HEK293 (cell line): ENCODE results near the gene DIS3L.
A peak's percentile ranks its signal among the peaks of the same experiment; 100 is the strongest.

ENCODE experiments used
- ATF2 ChIP-seq: fragments of 450-650 bp; formaldehyde crosslinking; IDR thresholded peaks from 2 replicates; pipeline ENCODE4 v1.5.1; 2016; ENCODE audit warnings: missing biosample characterization, missing genetic modification characterization, low read depth
- GFI1B ChIP-seq: fragments of 450-650 bp; formaldehyde crosslinking; IDR thresholded peaks from 2 replicates; pipeline ENCODE4 v1.5.1; 2016; ENCODE audit warnings: missing biosample characterization, missing genetic modification characterization
- GLI2 ChIP-seq: fragments of 450-650 bp; formaldehyde crosslinking; IDR thresholded peaks from 2 replicates; pipeline ENCODE4; 2017; ENCODE audit warnings: missing biosample characterization, missing genetic modification characterization, low read depth, borderline replicate concordance
- GLIS2 ChIP-seq: fragments of 450-650 bp; formaldehyde crosslinking; IDR thresholded peaks from 2 replicates; pipeline ENCODE4 v1.5.1; 2016; ENCODE audit warnings: missing biosample characterization, missing genetic modification characterization
- HOXC10 ChIP-seq: sonication (generic); formaldehyde crosslinking; IDR thresholded peaks from 2 replicates; pipeline ENCODE4 v1.8.1; 2023; ENCODE audit warnings: mild to moderate bottlenecking, missing genetic modification reagents
- KLF16 ChIP-seq: fragments of 450-650 bp; formaldehyde crosslinking; IDR thresholded peaks from 2 replicates; pipeline ENCODE4 v1.5.1; 2017; ENCODE audit warnings: missing biosample characterization, missing genetic modification characterization
- MEIS1 ChIP-seq: sonication (generic); formaldehyde crosslinking; IDR thresholded peaks from 2 replicates; pipeline ENCODE4 v1.8.1; 2022; ENCODE audit warnings: missing genetic modification reagents, mild to moderate bottlenecking, borderline replicate concordance
- MYNN ChIP-seq: fragments of 450-650 bp; formaldehyde crosslinking; IDR thresholded peaks from 2 replicates; pipeline ENCODE4 v1.5.1; 2016; ENCODE audit warnings: missing biosample characterization, missing genetic modification characterization, borderline replicate concordance
- OVOL3 ChIP-seq: fragments of 450-650 bp; formaldehyde crosslinking; IDR thresholded peaks from 2 replicates; pipeline ENCODE4 v1.5.1; 2016; ENCODE audit warnings: missing biosample characterization, missing genetic modification characterization
- SETDB1 ChIP-seq: IDR thresholded peaks from one replicate; pipeline ENCODE4 v1.6.1; 2017; ENCODE audit warnings: mild to moderate bottlenecking, low read length, moderate library complexity, mixed read lengths; ENCODE audit not compliant: insufficient read length
- SP2 ChIP-seq: fragments of 450-650 bp; formaldehyde crosslinking; IDR thresholded peaks from 2 replicates; pipeline ENCODE4 v1.5.1; 2016; ENCODE audit warnings: missing biosample characterization, missing genetic modification characterization
- ZBTB20 ChIP-seq: fragments of 450-650 bp; formaldehyde crosslinking; IDR thresholded peaks from 2 replicates; pipeline ENCODE4 v1.5.1; 2016; ENCODE audit warnings: missing biosample characterization, missing genetic modification characterization
- ZBTB21 ChIP-seq: fragments of 450-650 bp; formaldehyde crosslinking; IDR thresholded peaks from 2 replicates; pipeline ENCODE4 v1.5.1; 2017; ENCODE audit warnings: missing biosample characterization, missing genetic modification characterization
- ZBTB7A ChIP-seq: fragments of 450-650 bp; formaldehyde crosslinking; IDR thresholded peaks from 2 replicates; pipeline ENCODE4 v1.5.1; 2016; ENCODE audit warnings: low read depth, missing biosample characterization, missing genetic modification characterization
- ZEB2 ChIP-seq: fragments of 450-650 bp; formaldehyde crosslinking; IDR thresholded peaks from 2 replicates; pipeline ENCODE4 v1.5.1; 2016; ENCODE audit warnings: missing biosample characterization, missing genetic modification characterization
- ZFP3 ChIP-seq: fragments of 450-650 bp; formaldehyde crosslinking; IDR thresholded peaks from 2 replicates; pipeline ENCODE4 v1.5.1; 2016; ENCODE audit warnings: low read depth, missing biosample characterization, missing genetic modification characterization
- ZFP37 ChIP-seq: fragments of 450-650 bp; formaldehyde crosslinking; IDR thresholded peaks from 2 replicates; pipeline ENCODE4 v1.5.1; 2016; ENCODE audit warnings: missing biosample characterization, missing genetic modification characterization
- ZFP41 ChIP-seq: fragments of 450-650 bp; formaldehyde crosslinking; IDR thresholded peaks from 2 replicates; pipeline ENCODE4 v1.5.1; 2016; ENCODE audit warnings: missing biosample characterization, missing genetic modification characterization, borderline replicate concordance
- ZNF138 ChIP-seq: fragments of 450-650 bp; formaldehyde crosslinking; IDR thresholded peaks from 2 replicates; pipeline ENCODE4 v1.5.1; 2016; ENCODE audit warnings: missing biosample characterization, missing genetic modification characterization, borderline replicate concordance
- ZNF140 ChIP-seq: fragments of 450-650 bp; formaldehyde crosslinking; IDR thresholded peaks from 2 replicates; pipeline ENCODE4 v1.5.1; 2016; ENCODE audit warnings: missing biosample characterization, missing genetic modification characterization
- ZNF202 ChIP-seq: fragments of 450-650 bp; formaldehyde crosslinking; IDR thresholded peaks from 2 replicates; pipeline ENCODE4 v1.5.1; 2016; ENCODE audit warnings: missing biosample characterization, missing genetic modification characterization, borderline replicate concordance
- ZNF214 ChIP-seq: fragments of 450-650 bp; formaldehyde crosslinking; IDR thresholded peaks from 2 replicates; pipeline ENCODE4 v1.5.1; 2017; ENCODE audit warnings: missing biosample characterization, mild to moderate bottlenecking, missing genetic modification characterization, borderline replicate concordance
- ZNF248 ChIP-seq: fragments of 450-650 bp; formaldehyde crosslinking; IDR thresholded peaks from 2 replicates; pipeline ENCODE4 v1.5.1; 2017; ENCODE audit warnings: missing biosample characterization, missing genetic modification characterization
- ZNF394 ChIP-seq: fragments of 450-650 bp; formaldehyde crosslinking; IDR thresholded peaks from 2 replicates; pipeline ENCODE4 v1.5.1; 2016; ENCODE audit warnings: missing biosample characterization, missing genetic modification characterization, mild to moderate bottlenecking, moderate library complexity, borderline replicate concordance
- ZNF404 ChIP-seq: fragments of 450-650 bp; formaldehyde crosslinking; IDR thresholded peaks from 2 replicates; pipeline ENCODE4 v1.5.1; 2017; ENCODE audit warnings: missing biosample characterization, missing genetic modification characterization
- ZNF423 ChIP-seq: fragments of 450-650 bp; formaldehyde crosslinking; IDR thresholded peaks from 2 replicates; pipeline ENCODE4 v1.5.1; 2016; ENCODE audit warnings: missing biosample characterization, missing genetic modification characterization
- ZNF501 ChIP-seq: fragments of 450-650 bp; formaldehyde crosslinking; IDR thresholded peaks from 2 replicates; pipeline ENCODE4 v1.5.1; 2016; ENCODE audit warnings: missing biosample characterization, missing genetic modification characterization
- ZNF514 ChIP-seq: fragments of 450-650 bp; formaldehyde crosslinking; IDR thresholded peaks from 2 replicates; pipeline ENCODE4 v1.5.1; 2016; ENCODE audit warnings: missing biosample characterization, missing genetic modification characterization
- ZNF624 ChIP-seq: fragments of 450-650 bp; formaldehyde crosslinking; IDR thresholded peaks from 2 replicates; pipeline ENCODE4 v1.5.1; 2017; ENCODE audit warnings: missing biosample characterization, missing genetic modification characterization
- ZNF629 ChIP-seq: fragments of 450-650 bp; formaldehyde crosslinking; IDR thresholded peaks from 2 replicates; pipeline ENCODE4 v1.5.1; 2017; ENCODE audit warnings: missing biosample characterization, missing genetic modification characterization
- ZNF658 ChIP-seq: fragments of 450-650 bp; formaldehyde crosslinking; IDR thresholded peaks from 2 replicates; pipeline ENCODE4; 2016; ENCODE audit warnings: missing biosample characterization, missing genetic modification characterization
- ZNF792 ChIP-seq: fragments of 450-650 bp; formaldehyde crosslinking; IDR thresholded peaks from 2 replicates; pipeline ENCODE4 v1.5.1; 2016; ENCODE audit warnings: missing biosample characterization, missing genetic modification characterization
- TF ChIP-seq, protein P1 (sequence below): fragments of 450-650 bp; formaldehyde crosslinking; IDR thresholded peaks from 2 replicates; pipeline ENCODE4 v1.5.1; 2016; ENCODE audit warnings: missing biosample characterization, missing genetic modification characterization
- TF ChIP-seq, protein P2 (sequence below): fragments of 450-650 bp; formaldehyde crosslinking; IDR thresholded peaks from 2 replicates; pipeline ENCODE4 v1.5.1; 2017; ENCODE audit warnings: missing biosample characterization, missing genetic modification characterization
- TF ChIP-seq, protein P3 (sequence below): fragments of 450-650 bp; formaldehyde crosslinking; IDR thresholded peaks from 2 replicates; pipeline ENCODE4 v1.5.1; 2016; ENCODE audit warnings: missing biosample characterization, missing genetic modification characterization

Gene DIS3L

DNA sequence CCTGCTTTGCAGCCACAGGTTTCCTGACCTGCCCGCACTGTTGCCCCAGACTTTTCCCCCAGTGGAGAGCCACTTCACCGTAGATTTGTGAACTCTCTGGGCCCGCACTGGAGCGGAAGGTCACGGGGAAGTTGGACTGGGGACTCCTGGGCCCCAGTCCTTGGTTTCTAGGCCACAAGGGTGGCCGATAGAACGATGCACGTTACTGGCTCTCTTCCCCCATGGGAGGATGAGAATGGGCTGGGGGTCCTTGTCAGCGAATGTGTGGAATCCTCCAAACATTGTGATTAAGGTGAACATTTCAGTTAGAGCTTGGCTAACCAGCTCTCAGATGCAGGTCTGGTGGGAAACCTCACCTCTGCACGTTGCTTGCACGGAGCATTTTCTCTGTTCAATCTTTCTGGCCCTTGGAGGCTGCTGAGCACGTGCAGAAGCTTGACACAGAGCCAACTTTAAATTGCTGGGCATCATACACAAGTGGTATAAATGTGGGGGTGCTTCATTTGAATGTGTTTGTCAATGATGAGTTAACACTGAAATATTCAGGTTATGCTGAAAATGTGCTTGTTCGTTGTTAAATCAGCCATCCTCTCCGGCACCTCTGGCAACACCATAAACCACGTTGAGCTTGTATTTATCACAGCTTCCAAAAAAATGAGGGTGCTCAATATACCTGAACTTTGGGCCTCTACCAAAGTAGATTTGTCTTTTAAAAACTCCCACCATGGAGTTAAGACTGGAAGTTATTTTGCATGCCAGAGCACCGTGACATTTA lies 976 bp downstream of the DIS3L start (continued):
- TF ChIP-seq, protein P1, sequence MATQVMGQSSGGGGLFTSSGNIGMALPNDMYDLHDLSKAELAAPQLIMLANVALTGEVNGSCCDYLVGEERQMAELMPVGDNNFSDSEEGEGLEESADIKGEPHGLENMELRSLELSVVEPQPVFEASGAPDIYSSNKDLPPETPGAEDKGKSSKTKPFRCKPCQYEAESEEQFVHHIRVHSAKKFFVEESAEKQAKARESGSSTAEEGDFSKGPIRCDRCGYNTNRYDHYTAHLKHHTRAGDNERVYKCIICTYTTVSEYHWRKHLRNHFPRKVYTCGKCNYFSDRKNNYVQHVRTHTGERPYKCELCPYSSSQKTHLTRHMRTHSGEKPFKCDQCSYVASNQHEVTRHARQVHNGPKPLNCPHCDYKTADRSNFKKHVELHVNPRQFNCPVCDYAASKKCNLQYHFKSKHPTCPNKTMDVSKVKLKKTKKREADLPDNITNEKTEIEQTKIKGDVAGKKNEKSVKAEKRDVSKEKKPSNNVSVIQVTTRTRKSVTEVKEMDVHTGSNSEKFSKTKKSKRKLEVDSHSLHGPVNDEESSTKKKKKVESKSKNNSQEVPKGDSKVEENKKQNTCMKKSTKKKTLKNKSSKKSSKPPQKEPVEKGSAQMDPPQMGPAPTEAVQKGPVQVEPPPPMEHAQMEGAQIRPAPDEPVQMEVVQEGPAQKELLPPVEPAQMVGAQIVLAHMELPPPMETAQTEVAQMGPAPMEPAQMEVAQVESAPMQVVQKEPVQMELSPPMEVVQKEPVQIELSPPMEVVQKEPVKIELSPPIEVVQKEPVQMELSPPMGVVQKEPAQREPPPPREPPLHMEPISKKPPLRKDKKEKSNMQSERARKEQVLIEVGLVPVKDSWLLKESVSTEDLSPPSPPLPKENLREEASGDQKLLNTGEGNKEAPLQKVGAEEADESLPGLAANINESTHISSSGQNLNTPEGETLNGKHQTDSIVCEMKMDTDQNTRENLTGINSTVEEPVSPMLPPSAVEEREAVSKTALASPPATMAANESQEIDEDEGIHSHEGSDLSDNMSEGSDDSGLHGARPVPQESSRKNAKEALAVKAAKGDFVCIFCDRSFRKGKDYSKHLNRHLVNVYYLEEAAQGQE = no peak
- TF ChIP-seq ZNF423 (tag by site-specific recombination) = no peak
- no peak for TF ChIP-seq SETDB1
- TF ChIP-seq, protein P2, sequence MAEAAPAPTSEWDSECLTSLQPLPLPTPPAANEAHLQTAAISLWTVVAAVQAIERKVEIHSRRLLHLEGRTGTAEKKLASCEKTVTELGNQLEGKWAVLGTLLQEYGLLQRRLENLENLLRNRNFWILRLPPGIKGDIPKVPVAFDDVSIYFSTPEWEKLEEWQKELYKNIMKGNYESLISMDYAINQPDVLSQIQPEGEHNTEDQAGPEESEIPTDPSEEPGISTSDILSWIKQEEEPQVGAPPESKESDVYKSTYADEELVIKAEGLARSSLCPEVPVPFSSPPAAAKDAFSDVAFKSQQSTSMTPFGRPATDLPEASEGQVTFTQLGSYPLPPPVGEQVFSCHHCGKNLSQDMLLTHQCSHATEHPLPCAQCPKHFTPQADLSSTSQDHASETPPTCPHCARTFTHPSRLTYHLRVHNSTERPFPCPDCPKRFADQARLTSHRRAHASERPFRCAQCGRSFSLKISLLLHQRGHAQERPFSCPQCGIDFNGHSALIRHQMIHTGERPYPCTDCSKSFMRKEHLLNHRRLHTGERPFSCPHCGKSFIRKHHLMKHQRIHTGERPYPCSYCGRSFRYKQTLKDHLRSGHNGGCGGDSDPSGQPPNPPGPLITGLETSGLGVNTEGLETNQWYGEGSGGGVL (tag by site-specific recombination) = no peak
- TF ChIP-seq OVOL3 (tag by site-specific recombination) = no peak
- TF ChIP-seq ZBTB7A (tag by site-specific recombination) = no peak
- no peak for TF ChIP-seq HOXC10
- peak; percentile 59 for TF ChIP-seq ZNF629
- no peak for TF ChIP-seq ZNF514 (tag by site-specific recombination)
- no peak for TF ChIP-seq ZNF404
- peak; percentile 19; the same call in 1 of the 2 replicates for TF ChIP-seq ZNF501
- TF ChIP-seq ZNF624 (tag by site-specific recombination) = no peak
- no peak for TF ChIP-seq ZNF202 (tag by site-specific recombination)
- TF ChIP-seq GLIS2 = peak; percentile 75; the same call in 1 of the 2 replicates
- no peak for TF ChIP-seq ZFP3 (tag by site-specific recombination)
- TF ChIP-seq ZFP41 (tag by site-specific recombination) = no peak
- no peak for TF ChIP-seq GLI2 (tag by site-specific recombination)
- no peak for TF ChIP-seq ZNF214 (tag by site-specific recombination)
- peak; percentile 30; the same call in 1 of the 2 replicates for TF ChIP-seq ZEB2
- TF ChIP-seq ZBTB21 (tag by site-specific recombination) = 0 out of 2 replicates have a peak, but pooled peaks have one; percentile 32
- TF ChIP-seq ZBTB20 (tag by site-specific recombination) = peak; percentile 94
- TF ChIP-seq KLF16 (tag by site-specific recombination) = no peak
- no peak for TF ChIP-seq ZNF394 (tag by site-specific recombination)
- TF ChIP-seq ZNF792 (tag by site-specific recombination) = no peak; the same call in 1 of the 2 replicates
- TF ChIP-seq ATF2 = 0 out of 2 replicates have a peak, but pooled peaks have one; percentile 2
- TF ChIP-seq ZFP37 (tag by site-specific recombination) = peak; percentile 24; the same call in 1 of the 2 replicates
- TF ChIP-seq SP2 (tag by site-specific recombination) = no peak
- no peak for TF ChIP-seq MEIS1 (CRISPR knock-in tag)
- no peak for TF ChIP-seq ZNF658 (tag by site-specific recombination)
- no peak for TF ChIP-seq ZNF248
- no peak for TF ChIP-seq MYNN (tag by site-specific recombination)
- TF ChIP-seq GFI1B (tag by site-specific recombination) = no peak
- TF ChIP-seq ZNF140 (tag by site-specific recombination) = no peak
- TF ChIP-seq, protein P3, sequence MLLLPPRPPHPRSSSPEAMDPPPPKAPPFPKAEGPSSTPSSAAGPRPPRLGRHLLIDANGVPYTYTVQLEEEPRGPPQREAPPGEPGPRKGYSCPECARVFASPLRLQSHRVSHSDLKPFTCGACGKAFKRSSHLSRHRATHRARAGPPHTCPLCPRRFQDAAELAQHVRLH = no peak
- no peak for TF ChIP-seq ZNF138 (tag by site-specific recombination)
